Testis (tissue), 3 donors: ENCODE measurements around the gene DDIAS. TPM values are rescaled to one million over a fixed set of nuclear protein-coding genes. Genes with fewer than 3 reads are reported as not detected.

Experiments used
- DNase-seq: peaks from one replicate; pipeline ENCODE4 v3.0.0-alpha.2; 2019
- H3K27ac ChIP-seq, 2 donors: fragments of 200-600 bp; sonication (generic); one replicate each; pipeline ENCODE4 v1.5.1; 2019
- H3K27me3 ChIP-seq: fragments of 200-600 bp; sonication (generic); one replicate; pipeline ENCODE4 v1.5.1; 2019
- H3K36me3 ChIP-seq: fragments of 200-600 bp; sonication (generic); one replicate; pipeline ENCODE4 v1.5.1; 2017; ENCODE audit warnings: low read depth; ENCODE audit errors: missing control alignments
- H3K4me1 ChIP-seq: fragments of 200-600 bp; sonication (generic); one replicate; pipeline ENCODE4 v1.5.1; 2019
- H3K4me3 ChIP-seq, 2 donors: fragments of 200-600 bp; sonication (generic); one replicate each; pipeline ENCODE4 v1.5.1; 2017 to 2019
- H3K9me3 ChIP-seq: fragments of 200-600 bp; sonication (generic); one replicate; pipeline ENCODE4 v1.5.1; 2017
- POLR2A ChIP-seq: fragments of 450-650 bp; IDR thresholded peaks from one replicate; pipeline ENCODE4 v1.6.1; 2017; ENCODE audit warnings: antibody characterized with exemption, mild to moderate bottlenecking, moderate library complexity
- WGBS, 2 donors: methylation state at CpG; one replicate each; pipeline ENCODE4 v1.1.5; 2018; 5-methylcytosine and 5-hydroxymethylcytosine counted together
- intact Hi-C: fragments of 100-400 bp; cut with DNase I; formaldehyde crosslinking; loops from one replicate; pipeline ENCODE4 v1.15.1; 2023; ENCODE audit warnings: low total_unique reads
- polyA plus RNA-seq: library from polyadenylated mRNA; stranded (reverse); fragments of 350-450 nt; fragmentation: Illumina TruSeq; extraction: RNeasy Lipid Tissue Mini Kit (QIAGEN cat#74804); gene quantifications from one replicate; pipeline ENCODE4 v1.2.3, GENCODE V29; 2014; ENCODE audit warnings: low read depth, low replicate concordance; ENCODE audit not compliant: insufficient read depth
- total RNA-seq, 2 donors: library from RNA; depleted of rRNA; stranded (reverse); fragments of >200 nt; gene quantifications; one replicate each; pipeline ENCODE4 v1.2.3, GENCODE V29; 2016
- TF ChIP-seq, protein P1 (sequence below), 3 experiments: fragments of 450-650 bp in 2 of 3; fragments of 200-600 bp in 1 of 3; sonication (generic) in 1 of 3; IDR thresholded peaks; one replicate each; pipeline ENCODE4 v1.5.1; 2016 to 2019; ENCODE audit warnings: antibody characterized with exemption in 3 of 3, mild to moderate bottlenecking in 2 of 3, moderate library complexity in 1 of 3

DDIAS gene
- total and polyA plus RNA-seq, 3 donors from 2014 or later = 11.8 to 14.6 (median 13.4) TPM

DNA sequence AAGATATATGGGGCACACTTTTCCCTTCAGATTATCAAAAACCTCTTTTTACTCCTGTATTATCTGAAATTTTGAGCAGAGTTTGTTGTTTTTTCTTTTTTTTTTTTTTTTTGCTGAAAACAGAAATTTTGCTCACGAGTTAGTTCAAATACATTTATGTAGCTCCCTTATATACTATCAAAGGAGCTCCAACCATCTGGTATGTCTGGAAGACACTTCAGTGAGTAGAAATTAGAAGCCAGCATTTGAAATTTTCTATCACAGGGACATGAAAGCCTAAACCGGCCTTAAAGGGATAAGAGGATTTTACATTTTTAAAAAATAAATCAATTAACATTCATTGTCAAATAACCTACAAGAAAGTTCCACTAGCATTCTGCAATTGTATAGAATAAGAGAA, 73.3 kb downstream of the DDIAS start:
- H3K9me3 ChIP-seq = no peaks in the 10 kb centered on the region
- H3K27me3 ChIP-seq = no peaks in the 10 kb centered on the region
- no peak overlapping the region for H3K27ac ChIP-seq
- intact Hi-C loops = no loop called here
- no peak for DNase-seq
- TF ChIP-seq POLR2A = no peak
- TF ChIP-seq, protein P1, sequence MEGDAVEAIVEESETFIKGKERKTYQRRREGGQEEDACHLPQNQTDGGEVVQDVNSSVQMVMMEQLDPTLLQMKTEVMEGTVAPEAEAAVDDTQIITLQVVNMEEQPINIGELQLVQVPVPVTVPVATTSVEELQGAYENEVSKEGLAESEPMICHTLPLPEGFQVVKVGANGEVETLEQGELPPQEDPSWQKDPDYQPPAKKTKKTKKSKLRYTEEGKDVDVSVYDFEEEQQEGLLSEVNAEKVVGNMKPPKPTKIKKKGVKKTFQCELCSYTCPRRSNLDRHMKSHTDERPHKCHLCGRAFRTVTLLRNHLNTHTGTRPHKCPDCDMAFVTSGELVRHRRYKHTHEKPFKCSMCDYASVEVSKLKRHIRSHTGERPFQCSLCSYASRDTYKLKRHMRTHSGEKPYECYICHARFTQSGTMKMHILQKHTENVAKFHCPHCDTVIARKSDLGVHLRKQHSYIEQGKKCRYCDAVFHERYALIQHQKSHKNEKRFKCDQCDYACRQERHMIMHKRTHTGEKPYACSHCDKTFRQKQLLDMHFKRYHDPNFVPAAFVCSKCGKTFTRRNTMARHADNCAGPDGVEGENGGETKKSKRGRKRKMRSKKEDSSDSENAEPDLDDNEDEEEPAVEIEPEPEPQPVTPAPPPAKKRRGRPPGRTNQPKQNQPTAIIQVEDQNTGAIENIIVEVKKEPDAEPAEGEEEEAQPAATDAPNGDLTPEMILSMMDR (IDR thresholded peaks at IDR 0.05) = no peak
- H3K4me1 ChIP-seq = no peaks in the 10 kb centered on the region
- no peak overlapping the region for H3K4me3 ChIP-seq
- 85 to 95% methylated on average over 2 of the region's 2 CpGs for WGBS, 2 donors
- no peaks in the 10 kb centered on the region for H3K36me3 ChIP-seq

DNA sequence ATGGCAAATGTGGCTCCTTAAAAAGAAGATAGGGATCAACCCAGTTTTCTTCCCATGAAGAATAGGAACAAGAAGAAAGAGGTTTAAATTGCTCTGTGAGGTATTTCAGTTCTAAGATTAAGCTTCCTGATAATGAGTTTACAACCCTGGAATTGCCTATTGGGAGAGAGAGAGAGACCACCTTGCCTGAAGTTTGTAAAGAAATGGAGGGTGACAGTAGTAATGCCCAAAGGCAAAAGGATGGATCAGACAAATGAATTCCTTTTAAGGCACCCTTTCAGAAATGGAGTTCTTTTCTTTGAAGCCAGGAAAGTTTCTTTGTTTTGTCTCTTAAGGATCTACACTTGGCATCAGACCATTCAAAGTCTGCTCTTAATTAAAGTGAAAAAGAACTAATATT, 74.3 kb downstream of the DDIAS start:
- Histone ChIP-seq H3K27me3 (no peaks in the 10 kb centered on the region), H3K4me3 (no peak overlapping the region), H3K27ac (no peak overlapping the region), H3K9me3 (no peaks in the 10 kb centered on the region), H3K36me3 (no peaks in the 10 kb centered on the region), H3K4me1 (no peaks in the 10 kb centered on the region)
- DNase-seq = no peak
- intact Hi-C loops = no loop called here
- no peak for TF ChIP-seq POLR2A
- TF ChIP-seq, protein P1 (IDR thresholded peaks at IDR 0.05) = no peak

DNA sequence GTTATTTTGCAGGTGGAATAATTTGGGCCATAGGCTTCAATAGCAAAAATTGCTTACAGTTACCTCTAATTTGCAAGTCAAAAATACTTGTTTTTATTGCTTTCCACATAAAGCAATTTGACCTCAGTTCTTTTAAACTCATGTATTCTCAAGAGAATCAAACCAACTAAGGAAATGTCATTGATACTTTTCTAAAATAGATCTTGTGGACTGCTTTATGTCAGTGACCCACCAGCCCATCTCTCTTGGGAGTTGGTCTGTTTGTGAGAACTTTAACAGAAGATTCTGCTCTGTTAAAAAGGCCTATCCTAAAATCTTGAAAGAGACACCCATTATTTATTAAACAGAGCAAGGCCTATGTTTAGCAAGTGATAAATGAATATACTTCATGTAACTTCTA, 75.2 kb downstream of the DDIAS start:
- Histone ChIP-seq H3K36me3 (no peaks in the 10 kb centered on the region), H3K4me1 (no peaks in the 10 kb centered on the region), H3K27me3 (no peaks in the 10 kb centered on the region), H3K9me3 (no peaks in the 10 kb centered on the region), H3K4me3 (no peak overlapping the region), H3K27ac (no peak overlapping the region)
- TF ChIP-seq, protein P1 (IDR thresholded peaks at IDR 0.05) = no peak
- TF ChIP-seq POLR2A = no peak
- intact Hi-C loops = no loop called here
- DNase-seq = no peak

DNA sequence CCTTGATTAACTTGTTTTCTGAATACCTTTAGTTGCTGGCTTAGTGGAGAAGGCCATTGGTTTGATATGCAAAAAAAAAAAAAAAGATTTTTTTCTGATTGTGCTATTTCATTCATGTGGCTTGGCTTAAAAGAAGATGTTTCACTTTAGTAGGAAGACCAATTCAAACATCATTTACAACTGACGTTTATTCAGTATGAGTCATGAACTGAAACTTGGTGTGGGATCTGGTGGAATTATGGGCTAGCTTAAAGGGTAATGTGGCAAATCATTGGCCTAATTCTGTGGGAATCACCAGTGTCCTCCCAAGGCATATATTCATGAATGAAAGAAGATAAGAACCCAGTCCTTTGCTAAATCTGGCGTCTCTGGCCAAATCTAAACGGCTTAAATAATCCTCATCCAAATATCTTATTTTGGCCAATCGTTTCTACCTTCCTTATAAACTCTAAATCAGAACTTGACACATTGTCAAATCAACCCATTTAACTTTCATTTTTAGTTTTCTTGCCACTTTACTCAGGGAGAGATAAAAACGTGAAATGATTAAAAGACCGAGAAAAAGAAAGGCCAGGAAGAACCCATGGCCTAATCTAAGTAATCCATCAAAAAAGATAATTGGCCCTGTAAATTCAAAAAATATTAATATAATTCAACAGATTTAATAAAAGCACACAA, 77.0 kb downstream of the DDIAS start:
- Histone ChIP-seq H3K4me3 (no peak overlapping the region), H3K4me1 (no peaks in the 10 kb centered on the region), H3K9me3 (no peaks in the 10 kb centered on the region), H3K27ac (no peak overlapping the region), H3K27me3 (no peaks in the 10 kb centered on the region), H3K36me3 (no peaks in the 10 kb centered on the region)
- TF ChIP-seq, protein P1 (IDR thresholded peaks at IDR 0.05) = no peak
- no peak for TF ChIP-seq POLR2A
- no peak for DNase-seq
- intact Hi-C loops = no loop called here
- 88 to 92% methylated on average over 6 of the region's 6 CpGs for WGBS, 2 donors

DNA sequence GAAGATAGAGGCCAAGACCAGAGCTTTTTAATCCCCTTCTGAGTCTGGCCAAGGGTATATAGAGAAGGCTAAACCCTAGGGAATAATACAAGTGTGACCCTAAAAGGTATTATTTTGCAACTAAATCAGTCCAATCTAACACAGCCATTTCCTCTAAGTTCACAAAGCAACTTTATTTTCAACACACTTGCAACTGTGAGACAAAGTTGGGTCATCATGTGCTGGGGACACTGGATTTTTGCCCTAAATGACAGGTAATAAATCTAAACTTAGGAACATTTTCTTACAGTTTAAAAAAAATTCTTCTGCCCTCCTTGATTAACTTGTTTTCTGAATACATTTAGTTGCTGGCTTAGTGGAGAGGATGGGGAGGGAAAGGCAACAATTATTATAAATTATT, 78.3 kb downstream of the DDIAS start:
- TF ChIP-seq, protein P1 (IDR thresholded peaks at IDR 0.05) = no peak
- no peak for TF ChIP-seq POLR2A
- Histone ChIP-seq H3K4me1 (no peaks in the 10 kb centered on the region), H3K27ac (no peak overlapping the region), H3K27me3 (no peaks in the 10 kb centered on the region), H3K4me3 (no peak overlapping the region), H3K9me3 (no peaks in the 10 kb centered on the region), H3K36me3 (no peaks in the 10 kb centered on the region)
- intact Hi-C loops = no loop called here
- DNase-seq = no peak
